Sigmoid colon (tissue), 7 donors: ENCODE measurements around the gene OR7C1. TPM values are rescaled to one million over a fixed set of nuclear protein-coding genes. Genes with fewer than 3 reads are reported as not detected.

Experiments used
- DNase-seq: peaks from one replicate; pipeline ENCODE4 v3.0.0-alpha.2; 2019
- H3K27ac ChIP-seq, 4 donors: fragments of 200-600 bp; sonication (generic); one replicate each; pipeline ENCODE4 v1.5.1; 2016 to 2019; ENCODE audit warnings: mild to moderate bottlenecking in 1 of 4
- H3K27me3 ChIP-seq, 3 donors: fragments of 200-600 bp; sonication (generic); one replicate each; pipeline ENCODE4 v1.5.1; 2019; ENCODE audit warnings: mild to moderate bottlenecking in 1 of 3
- H3K36me3 ChIP-seq, 4 donors: fragments of 200-600 bp; sonication (generic); one replicate each; pipeline ENCODE4 v1.5.1; 2016 to 2019
- H3K4me1 ChIP-seq, 4 donors: fragments of 200-600 bp; sonication (generic); one replicate each; pipeline ENCODE4 v1.5.1; 2017 to 2019
- H3K4me3 ChIP-seq, 4 donors: fragments of 200-600 bp; sonication (generic); one replicate each; pipeline ENCODE4 v1.5.1; 2017 to 2019; ENCODE audit warnings: mild to moderate bottlenecking in 2 of 4, moderate library complexity in 1 of 4
- H3K9me3 ChIP-seq, 4 donors: fragments of 200-600 bp in 3 of 4; sonication (generic) in 3 of 4; one replicate each; pipeline versions ENCODE4 v1.5.1 to v1.6.1; 2013 to 2019
- CTCF ChIP-seq, 4 experiments: fragments of 450-650 bp in 3 of 4; fragments of 200-600 bp in 1 of 4; IDR thresholded peaks; one replicate each; pipeline ENCODE4 v1.5.1; 2016 to 2019; ENCODE audit warnings: antibody characterized with exemption in 4 of 4, mild to moderate bottlenecking in 3 of 4, moderate library complexity in 2 of 4
- EP300 ChIP-seq, 4 donors: sonication (generic); formaldehyde crosslinking; IDR thresholded peaks; one replicate each; pipeline ENCODE4 v1.6.1; 2017; ENCODE audit warnings: antibody characterized with exemption in 4 of 4
- POLR2A ChIP-seq, 2 donors: fragments of 450-650 bp; IDR thresholded peaks; one replicate each; pipeline ENCODE4 v1.6.1; 2016; ENCODE audit warnings: antibody characterized with exemption in 2 of 2, mild to moderate bottlenecking in 2 of 2, moderate library complexity in 2 of 2
- POLR2AphosphoS5 ChIP-seq, 4 donors: sonication (generic); formaldehyde crosslinking; IDR thresholded peaks; one replicate each; pipeline ENCODE4 v1.6.1; 2017; ENCODE audit warnings: antibody characterized with exemption in 4 of 4
- WGBS, 2 donors: extraction: QIAGEN DNeasy Blood & Tissue Kit; methylation state at CpG; one replicate each; pipeline ENCODE4 v1.1.7; 2013; 5-methylcytosine and 5-hydroxymethylcytosine counted together
- intact Hi-C: fragments of 100-400 bp; cut with DNase I; formaldehyde crosslinking; loops from one replicate; pipeline ENCODE4 v1.15.1; 2023
- polyA plus RNA-seq, 3 donors: library from polyadenylated mRNA; stranded (reverse); fragments of 200-250 nt; gene quantifications; one replicate each; pipeline ENCODE4 v1.2.3, GENCODE V29; 2013
- total RNA-seq, 4 donors: library from RNA; depleted of rRNA; stranded (reverse); fragments of >200 nt; gene quantifications; one replicate each; pipeline ENCODE4 v1.1.0, GENCODE V29; 2016
- donor health status: healthy with polysubstance abuse.
- donor health status: Bipolar disorder and iron deficiency.
- donor health status: healthy.

Gene OR7C1
- total and polyA plus RNA-seq, 7 donors: under 0.01 TPM; not detected in 4

DNA sequence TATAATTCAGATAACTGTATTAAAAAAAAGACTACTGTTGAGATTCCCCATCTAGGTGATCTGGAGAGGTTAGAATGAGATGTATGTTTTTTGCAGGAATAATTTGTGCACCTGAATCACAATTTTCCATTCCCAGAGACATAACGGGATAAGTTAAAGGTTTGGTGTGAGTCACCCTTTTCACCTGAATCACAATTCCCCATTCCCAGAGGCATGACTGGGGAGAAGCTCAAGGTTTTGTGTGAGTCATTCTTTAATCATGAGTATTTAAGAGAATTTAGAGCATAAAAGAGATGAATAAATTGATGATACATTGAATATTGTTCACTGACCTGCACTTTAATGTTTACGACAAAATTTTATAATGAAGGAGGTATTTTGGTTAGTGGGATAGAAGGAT, 9.0 kb downstream of the OR7C1 start:
- Histone ChIP-seq H3K4me3 (no peak overlapping the region), H3K4me1 (no peaks in the 10 kb centered on the region), H3K27me3 (peaks cover 0 to 5% (median 0%) of the 10 kb centered on the region in 3 donors), H3K9me3 (peaks cover 0 to 3% (median 0%) of the 10 kb centered on the region in 4 donors), H3K36me3 (no peaks in the 10 kb centered on the region), H3K27ac (no peak overlapping the region)
- DNase-seq: no peak
- no peak for TF ChIP-seq POLR2AphosphoS5 (IDR thresholded peaks at IDR 0.05)
- TF ChIP-seq POLR2A (IDR thresholded peaks at IDR 0.05): no peak
- TF ChIP-seq CTCF (IDR thresholded peaks at IDR 0.05): no peak
- no peak for TF ChIP-seq EP300 (IDR thresholded peaks at IDR 0.05)
- WGBS, 2 donors: 86 to 92% methylated on average over 2 of the region's 2 CpGs
- intact Hi-C loops: no loop called here

DNA sequence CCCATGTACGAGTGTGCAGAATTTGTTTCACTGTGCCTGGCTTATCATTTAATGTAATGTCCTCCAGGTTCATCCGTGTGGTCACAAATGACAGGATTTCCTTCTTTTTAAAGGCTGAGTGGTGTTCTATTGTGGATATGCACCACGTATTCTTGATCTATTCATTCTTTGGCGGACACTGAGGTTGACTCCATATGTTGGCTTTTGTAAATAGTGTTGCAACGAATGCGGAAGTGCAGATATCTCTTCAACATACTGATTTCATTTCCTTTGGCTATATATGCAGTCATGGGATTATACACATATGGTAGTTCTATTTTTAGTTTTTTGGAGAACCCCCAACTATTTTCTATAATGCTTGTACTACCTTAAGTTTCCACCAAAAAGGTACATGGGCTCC, 13.0 kb downstream of the OR7C1 start:
- Histone ChIP-seq H3K36me3 (no peaks in the 10 kb centered on the region), H3K4me3 (no peak overlapping the region), H3K27me3 (peaks cover 0 to 5% (median 0%) of the 10 kb centered on the region in 3 donors), H3K27ac (no peak overlapping the region), H3K4me1 (no peaks in the 10 kb centered on the region), H3K9me3 (peaks cover 0 to 3% (median 0%) of the 10 kb centered on the region in 4 donors)
- no peak for DNase-seq
- 60 to 68% methylated on average over 6 of the region's 6 CpGs for WGBS, 2 donors
- intact Hi-C loops: no loop called here
- no peak for TF ChIP-seq CTCF (IDR thresholded peaks at IDR 0.05)
- no peak for TF ChIP-seq POLR2AphosphoS5 (IDR thresholded peaks at IDR 0.05)
- no peak for TF ChIP-seq POLR2A (IDR thresholded peaks at IDR 0.05)
- no peak for TF ChIP-seq EP300 (IDR thresholded peaks at IDR 0.05)

DNA sequence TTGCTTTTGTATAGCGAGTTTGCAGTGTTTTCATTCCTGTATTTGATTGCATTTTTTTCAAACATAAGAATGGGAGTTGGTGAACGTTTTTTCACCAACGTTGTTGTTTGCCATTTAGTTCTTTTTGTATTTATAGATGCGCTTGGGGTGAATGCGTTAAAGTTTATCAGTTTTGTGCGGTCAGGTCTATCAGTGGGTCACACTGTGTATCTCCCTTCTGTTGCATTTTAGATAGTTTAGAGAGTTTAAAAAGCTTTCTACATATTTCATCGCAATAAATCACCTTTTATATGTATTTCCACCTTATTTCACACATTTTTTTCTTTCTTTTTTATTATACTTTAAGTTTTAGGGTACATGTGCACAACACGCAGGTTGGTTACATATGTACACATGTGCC, 16.4 kb downstream of the OR7C1 start:
- no peaks in the 10 kb centered on the region for H3K27me3 ChIP-seq
- intact Hi-C loops: no loop called here
- H3K4me1 ChIP-seq: no peaks in the 10 kb centered on the region
- no peak overlapping the region for H3K27ac ChIP-seq
- no peak for TF ChIP-seq POLR2A (IDR thresholded peaks at IDR 0.05)
- no peak for TF ChIP-seq CTCF (IDR thresholded peaks at IDR 0.05)
- TF ChIP-seq POLR2AphosphoS5 (IDR thresholded peaks at IDR 0.05): no peak
- TF ChIP-seq EP300 (IDR thresholded peaks at IDR 0.05): no peak
- WGBS, 2 donors: 71 to 83% methylated on average over 8 of the region's 8 CpGs
- no peaks in the 10 kb centered on the region for H3K36me3 ChIP-seq
- no peak for DNase-seq
- no peaks in the 10 kb centered on the region for H3K9me3 ChIP-seq
- H3K4me3 ChIP-seq: no peak overlapping the region

DNA sequence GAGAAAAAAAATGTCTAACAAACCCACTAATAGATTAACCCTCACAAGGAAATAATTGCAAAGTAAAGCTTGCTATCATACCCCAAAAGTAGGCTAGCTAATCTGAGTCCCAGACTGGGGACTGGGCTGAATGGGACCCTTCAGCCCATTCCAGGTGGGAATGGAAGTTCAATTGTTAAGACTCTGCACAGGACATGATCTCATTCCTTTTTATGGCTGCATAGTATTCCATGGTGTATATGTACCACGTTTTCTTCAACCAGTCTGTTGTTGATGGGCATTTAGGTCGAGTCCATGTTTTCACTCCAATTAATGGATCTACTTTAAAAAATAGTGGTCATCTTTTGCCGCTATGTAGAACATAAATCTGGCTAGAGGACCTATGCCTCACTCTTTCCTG, 17.9 kb downstream of the OR7C1 start:
- Histone ChIP-seq H3K9me3 (no peaks in the 10 kb centered on the region), H3K27me3 (no peaks in the 10 kb centered on the region), H3K4me3 (no peak overlapping the region), H3K4me1 (no peaks in the 10 kb centered on the region), H3K36me3 (no peaks in the 10 kb centered on the region), H3K27ac (no peak overlapping the region)
- WGBS, 2 donors: 55 to 67% methylated on average over 3 of the region's 3 CpGs
- no peak for TF ChIP-seq POLR2A (IDR thresholded peaks at IDR 0.05)
- no peak for TF ChIP-seq CTCF (IDR thresholded peaks at IDR 0.05)
- TF ChIP-seq POLR2AphosphoS5 (IDR thresholded peaks at IDR 0.05): no peak
- TF ChIP-seq EP300 (IDR thresholded peaks at IDR 0.05): no peak
- intact Hi-C loops: no loop called here
- DNase-seq: no peak

DNA sequence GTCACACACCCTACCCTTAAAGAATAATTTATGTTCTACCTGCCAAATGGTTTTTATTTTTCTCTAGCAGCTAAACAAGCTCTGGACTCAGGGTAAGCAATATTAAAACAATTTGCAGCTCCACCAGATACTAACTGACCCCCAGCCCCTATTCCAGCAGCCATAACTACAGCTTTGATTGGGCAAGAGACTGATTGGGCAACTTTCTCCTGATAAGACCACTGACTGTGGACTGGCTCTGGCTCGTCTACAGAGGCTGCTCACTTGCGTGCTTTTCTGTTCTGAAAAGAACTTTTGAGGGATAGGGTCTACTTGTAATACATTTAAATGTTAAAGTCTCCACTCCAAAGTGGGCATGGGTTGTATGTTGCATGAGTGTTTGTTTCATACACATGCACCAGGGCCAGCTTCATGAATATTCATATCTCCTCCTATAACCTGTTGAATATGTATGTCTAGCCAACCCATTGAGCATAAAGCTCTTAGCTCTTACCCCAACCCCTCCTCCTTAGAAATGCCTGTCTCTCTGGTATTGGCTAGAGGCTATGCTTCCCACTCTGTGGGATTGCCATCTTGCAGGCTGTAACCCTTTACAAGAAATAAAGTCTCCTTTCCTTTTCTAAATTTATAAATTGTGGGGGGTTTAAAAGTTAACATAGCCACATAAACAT, 19.9 kb downstream of the OR7C1 start:
- WGBS, 2 donors: 64 to 81% methylated on average over 2 of the region's 2 CpGs
- Histone ChIP-seq H3K27ac (no peak overlapping the region), H3K4me1 (no peaks in the 10 kb centered on the region), H3K27me3 (no peaks in the 10 kb centered on the region), H3K36me3 (no peaks in the 10 kb centered on the region), H3K9me3 (no peaks in the 10 kb centered on the region), H3K4me3 (no peak overlapping the region)
- DNase-seq: no peak
- TF ChIP-seq POLR2AphosphoS5 (IDR thresholded peaks at IDR 0.05): no peak
- TF ChIP-seq CTCF (IDR thresholded peaks at IDR 0.05): no peak
- TF ChIP-seq EP300 (IDR thresholded peaks at IDR 0.05): no peak
- no peak for TF ChIP-seq POLR2A (IDR thresholded peaks at IDR 0.05)
- intact Hi-C loops: no loop called here
